ENCODE measurements around the gene HK3.

DNA sequence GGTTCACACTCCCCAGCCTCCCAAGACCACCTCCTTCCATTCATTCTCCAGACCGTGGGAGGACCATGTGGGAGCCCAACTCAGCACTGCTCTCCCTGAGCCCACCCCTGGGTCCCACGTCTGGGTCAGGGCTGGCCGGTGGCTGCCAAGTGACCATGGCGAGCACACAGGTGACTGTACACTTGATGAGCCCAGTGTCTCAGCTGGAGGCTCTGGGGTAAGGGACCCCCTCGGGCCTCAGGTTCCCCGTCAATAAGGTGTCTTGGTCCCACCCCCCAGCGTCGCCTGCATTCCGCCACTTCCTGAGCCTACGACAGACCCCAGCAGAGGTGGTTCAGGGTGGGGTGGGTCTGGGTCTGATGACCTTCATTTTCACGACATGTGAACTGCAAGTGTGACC is 38.8 kb downstream of the HK3 start:
- TF ChIP-seq RNF2 (IDR thresholded peaks at IDR 0.05; ENCODE audit: borderline replicate concordance, low read depth, low read length, missing control alignments, poor library complexity, severe bottlenecking) (no peak), TBP (IDR thresholded peaks at IDR 0.05; ENCODE audit: low read depth, low read length) (no peak), JUND (IDR thresholded peaks at IDR 0.05; ENCODE audit: low read length) (no peak), EP300 (IDR thresholded peaks at IDR 0.05; ENCODE audit: borderline replicate concordance in 1 of 2, low read depth in 2 of 2, low read length in 2 of 2) (no peak), CTCF (IDR thresholded peaks at IDR 0.05; ENCODE audit: control extremely low read depth in 1 of 3, insufficient read depth in 1 of 3, low read depth in 1 of 3, low read length in 3 of 3) (no peak), CREB1 (IDR thresholded peaks at IDR 0.05) (no peak), SP4 (IDR thresholded peaks at IDR 0.05; ENCODE audit: low read length) (no peak), EZH2 (IDR thresholded peaks at IDR 0.05; ENCODE audit: low read depth, low read length, severe bottlenecking) (no peak), YY1 (IDR thresholded peaks at IDR 0.05; ENCODE audit: low read depth, low read length) (no peak), KDM4A (IDR thresholded peaks at IDR 0.05; ENCODE audit: low read depth, low read length, severe bottlenecking) (no peak), MAX (IDR thresholded peaks at IDR 0.05) (no peak)
- TF ChIP-seq, protein P1, sequence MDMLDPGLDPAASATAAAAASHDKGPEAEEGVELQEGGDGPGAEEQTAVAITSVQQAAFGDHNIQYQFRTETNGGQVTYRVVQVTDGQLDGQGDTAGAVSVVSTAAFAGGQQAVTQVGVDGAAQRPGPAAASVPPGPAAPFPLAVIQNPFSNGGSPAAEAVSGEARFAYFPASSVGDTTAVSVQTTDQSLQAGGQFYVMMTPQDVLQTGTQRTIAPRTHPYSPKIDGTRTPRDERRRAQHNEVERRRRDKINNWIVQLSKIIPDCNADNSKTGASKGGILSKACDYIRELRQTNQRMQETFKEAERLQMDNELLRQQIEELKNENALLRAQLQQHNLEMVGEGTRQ (IDR thresholded peaks at IDR 0.05; ENCODE audit: low read length) = no peak

Measured in H1 (cell line).